ENCODE data around the gene C10orf88. TPM values are rescaled to one million over a fixed set of nuclear protein-coding genes. Genes with fewer than 3 reads are reported as not detected.

Gene C10orf88
- total and polyA plus RNA-seq, 9 of the 15 experiments (the other 6 are each of a cell fraction or from before 2014, with no cell fraction given), result 2.5 to 9.6 (median 7.5) TPM

- TF ChIP-seq, protein P1, sequence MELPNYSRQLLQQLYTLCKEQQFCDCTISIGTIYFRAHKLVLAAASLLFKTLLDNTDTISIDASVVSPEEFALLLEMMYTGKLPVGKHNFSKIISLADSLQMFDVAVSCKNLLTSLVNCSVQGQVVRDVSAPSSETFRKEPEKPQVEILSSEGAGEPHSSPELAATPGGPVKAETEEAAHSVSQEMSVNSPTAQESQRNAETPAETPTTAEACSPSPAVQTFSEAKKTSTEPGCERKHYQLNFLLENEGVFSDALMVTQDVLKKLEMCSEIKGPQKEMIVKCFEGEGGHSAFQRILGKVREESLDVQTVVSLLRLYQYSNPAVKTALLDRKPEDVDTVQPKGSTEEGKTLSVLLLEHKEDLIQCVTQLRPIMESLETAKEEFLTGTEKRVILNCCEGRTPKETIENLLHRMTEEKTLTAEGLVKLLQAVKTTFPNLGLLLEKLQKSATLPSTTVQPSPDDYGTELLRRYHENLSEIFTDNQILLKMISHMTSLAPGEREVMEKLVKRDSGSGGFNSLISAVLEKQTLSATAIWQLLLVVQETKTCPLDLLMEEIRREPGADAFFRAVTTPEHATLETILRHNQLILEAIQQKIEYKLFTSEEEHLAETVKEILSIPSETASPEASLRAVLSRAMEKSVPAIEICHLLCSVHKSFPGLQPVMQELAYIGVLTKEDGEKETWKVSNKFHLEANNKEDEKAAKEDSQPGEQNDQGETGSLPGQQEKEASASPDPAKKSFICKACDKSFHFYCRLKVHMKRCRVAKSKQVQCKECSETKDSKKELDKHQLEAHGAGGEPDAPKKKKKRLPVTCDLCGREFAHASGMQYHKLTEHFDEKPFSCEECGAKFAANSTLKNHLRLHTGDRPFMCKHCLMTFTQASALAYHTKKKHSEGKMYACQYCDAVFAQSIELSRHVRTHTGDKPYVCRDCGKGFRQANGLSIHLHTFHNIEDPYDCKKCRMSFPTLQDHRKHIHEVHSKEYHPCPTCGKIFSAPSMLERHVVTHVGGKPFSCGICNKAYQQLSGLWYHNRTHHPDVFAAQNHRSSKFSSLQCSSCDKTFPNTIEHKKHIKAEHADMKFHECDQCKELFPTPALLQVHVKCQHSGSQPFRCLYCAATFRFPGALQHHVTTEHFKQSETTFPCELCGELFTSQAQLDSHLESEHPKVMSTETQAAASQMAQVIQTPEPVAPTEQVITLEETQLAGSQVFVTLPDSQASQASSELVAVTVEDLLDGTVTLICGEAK (IDR thresholded peaks at IDR 0.05), result peak; percentile 90
- TF ChIP-seq, protein P1 (CRISPR knock-in tag; IDR thresholded peaks at IDR 0.05), result peak; percentile 85
- TF ChIP-seq POLR3A (IDR thresholded peaks at IDR 0.05; ENCODE audit: borderline replicate concordance, extremely low read depth, insufficient read depth, insufficient read length) (no peak), PPARD (CRISPR knock-in tag; IDR thresholded peaks at IDR 0.05) (no peak), NELFE (IDR thresholded peaks at IDR 0.05; ENCODE audit: insufficient read depth, insufficient read length) (no peak), FOXK1 (CRISPR knock-in tag; IDR thresholded peaks at IDR 0.05; ENCODE audit: borderline replicate concordance) (peak; percentile 99), RERE (CRISPR knock-in tag; IDR thresholded peaks at IDR 0.05; ENCODE audit: borderline replicate concordance) (peak; percentile 98), ARNT (IDR thresholded peaks at IDR 0.05) (no peak), POLR2G (IDR thresholded peaks at IDR 0.05; ENCODE audit: low read depth, low read length) (no peak), KLF13 (tag; IDR thresholded peaks at IDR 0.05; ENCODE audit: borderline replicate concordance, low read depth) (no peak), ZNF436 (CRISPR knock-in tag; IDR thresholded peaks at IDR 0.05) (no peak)
- TF ChIP-seq, protein P2, sequence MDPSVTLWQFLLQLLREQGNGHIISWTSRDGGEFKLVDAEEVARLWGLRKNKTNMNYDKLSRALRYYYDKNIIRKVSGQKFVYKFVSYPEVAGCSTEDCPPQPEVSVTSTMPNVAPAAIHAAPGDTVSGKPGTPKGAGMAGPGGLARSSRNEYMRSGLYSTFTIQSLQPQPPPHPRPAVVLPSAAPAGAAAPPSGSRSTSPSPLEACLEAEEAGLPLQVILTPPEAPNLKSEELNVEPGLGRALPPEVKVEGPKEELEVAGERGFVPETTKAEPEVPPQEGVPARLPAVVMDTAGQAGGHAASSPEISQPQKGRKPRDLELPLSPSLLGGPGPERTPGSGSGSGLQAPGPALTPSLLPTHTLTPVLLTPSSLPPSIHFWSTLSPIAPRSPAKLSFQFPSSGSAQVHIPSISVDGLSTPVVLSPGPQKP (CRISPR knock-in tag; IDR thresholded peaks at IDR 0.05), result no peak
Measured at GRCh38 chr10:122911889-122912484, 42.0 kb downstream of the C10orf88 start (continued).
